HepG2 (cell line): Measurements from ENCODE around the gene SLCO2A1. TPM values are rescaled to one million over a fixed set of nuclear protein-coding genes. Genes with fewer than 3 reads are reported as not detected.

Experiments used
- ATAC-seq: fragments of 200-7000 bp; cut with Tn5 transposase; 3 replicates; pipeline ENCODE4 v1.9.1; 2020; ENCODE audit warnings: mild to moderate bottlenecking, moderate library complexity
- BruUV-seq: library from RNA; stranded (reverse); fragments of 400-500 nt; replicated peaks from 2 replicates; lab custom pipeline; 2021; lab: Mats Ljungman, UMichigan
- CTCF ChIA-PET: fragments of 300-600 bp; formaldehyde crosslinking; extraction: SDS; loops from one replicate; lab custom pipeline; 2021; ENCODE audit warnings: low total read pairs, inconsistent platforms, low intra/inter-chr PET ratio; lab: Yijun Ruan, JAX
- POLR2A ChIA-PET: fragments of 350-600 bp; sonication (Branson Sonifier 250); formaldehyde crosslinking; loops from one replicate; lab custom pipeline; 2020; ENCODE audit warnings: antibody characterized with exemption, inconsistent platforms; lab: Yijun Ruan, JAX
- DNase-seq: peaks from one replicate; pipeline ENCODE4 v3.0.0-alpha.2; 2015; ENCODE audit warnings: low spot score
- FAIRE-seq: peaks from 3 replicates; lab custom pipeline; 2011; peaks lifted over from hg19 to GRCh38; lab: Jason Lieb, UNC
- H2AFZ ChIP-seq: one replicate; pipeline ENCODE4 v1.6.1; 2011; ENCODE audit warnings: low read length, inconsistent platforms
- H3K27ac ChIP-seq: fragments of 300-600 bp; 3 replicates; pipeline ENCODE4 v1.8.0; 2011; ENCODE audit warnings: mixed run types, mild to moderate bottlenecking, mixed read lengths, low read length, inconsistent platforms; ENCODE audit not compliant: insufficient read depth; ENCODE audit errors: extremely low read length
- H3K27me3 ChIP-seq, 2 experiments: fragments of 200-600 bp in 1 of 2; 2 replicates in 1 of 2; 3 replicates in 1 of 2; pipeline versions ENCODE4 v1.6.0 to v1.8.0; 2011; ENCODE audit warnings: low read length in 2 of 2, mild to moderate bottlenecking in 2 of 2, moderate library complexity in 2 of 2, inconsistent platforms in 1 of 2; ENCODE audit not compliant: insufficient read depth in 2 of 2, control insufficient read depth in 1 of 2
- H3K36me3 ChIP-seq, 2 experiments: fragments of 200-600 bp in 1 of 2; replicated peaks in 1 of 2; 2 replicates in 1 of 2; 3 replicates in 1 of 2; pipeline versions ENCODE4 v1.5.1 to v1.8.0; 2011; ENCODE audit warnings: low read length in 2 of 2, inconsistent platforms in 1 of 2; ENCODE audit not compliant: insufficient read depth in 2 of 2, control insufficient read depth in 1 of 2
- H3K4me1 ChIP-seq: 2 replicates; pipeline ENCODE4 v1.5.1; 2012; ENCODE audit warnings: low read length, inconsistent platforms; ENCODE audit not compliant: insufficient read depth
- H3K4me2 ChIP-seq: 2 replicates; pipeline ENCODE4 v1.6.0; 2011; ENCODE audit warnings: low read depth, low read length, inconsistent platforms
- H3K4me3 ChIP-seq, 3 experiments: fragments of 200-600 bp in 1 of 3; sonication (generic), shearing (Covaris generic) in 1 of 3; replicated peaks in 1 of 3; 2 replicates each; pipeline ENCODE4 v1.5.1; 2011 to 2016; ENCODE audit warnings: low read length in 3 of 3, inconsistent platforms in 2 of 3, low read depth in 2 of 3, mild to moderate bottlenecking in 2 of 3, control low read depth in 1 of 3, mixed read lengths in 1 of 3; ENCODE audit not compliant: insufficient read depth in 1 of 3
- H3K79me2 ChIP-seq: one replicate; pipeline ENCODE4 v1.6.1; 2011; ENCODE audit warnings: low read length, inconsistent platforms; ENCODE audit not compliant: insufficient read depth
- H3K9ac ChIP-seq: 2 replicates; pipeline ENCODE4 v1.6.0; 2011; ENCODE audit warnings: mild to moderate bottlenecking, low read depth, low read length, inconsistent platforms; ENCODE audit not compliant: insufficient read depth
- H3K9me3 ChIP-seq: 2 replicates; pipeline ENCODE4 v1.5.1; 2012; ENCODE audit warnings: mild to moderate bottlenecking, low read length
- H4K20me1 ChIP-seq: 2 replicates; pipeline ENCODE4 v1.6.0; 2011; ENCODE audit warnings: inconsistent platforms, mild to moderate bottlenecking, low read length, moderate library complexity; ENCODE audit not compliant: insufficient read depth
- FOXA1 ChIP-seq, 2 experiments: fragments of 450-650 bp in 1 of 2; sonication (generic) in 1 of 2; formaldehyde crosslinking in 1 of 2; IDR thresholded peaks; 2 replicates each; pipeline versions ENCODE4 v1.4.0 to v1.6.1; 2016 to 2020; ENCODE audit warnings: missing genetic modification reagents in 1 of 2
- PCBP1 ChIP-seq: fragments of 200-400 bp; formaldehyde crosslinking; IDR thresholded peaks from 2 replicates; pipeline ENCODE4 v1.6.1; 2017; ENCODE audit warnings: mild to moderate bottlenecking, low read depth, low read length, borderline replicate concordance
- RFXANK ChIP-seq: IDR thresholded peaks from 2 replicates; pipeline ENCODE4 v1.6.1; 2016
- RNF2 ChIP-seq: fragments of 450-650 bp; conservative IDR thresholded peaks from 2 replicates; pipeline ENCODE4 v1.6.1; 2016; ENCODE audit warnings: low read depth
- SMC3 ChIP-seq: IDR thresholded peaks from 2 replicates; pipeline ENCODE4 v1.6.1; 2011; ENCODE audit warnings: low read length, improper control_type of control experiment
- TEAD2 ChIP-seq: sonication (generic); formaldehyde crosslinking; IDR thresholded peaks from 2 replicates; pipeline ENCODE4 v1.9.0; 2021; ENCODE audit warnings: missing genetic modification reagents
- ZNF33A ChIP-seq: sonication (generic); formaldehyde crosslinking; IDR thresholded peaks from 2 replicates; pipeline ENCODE4 v1.5.1; 2020; ENCODE audit warnings: missing genetic modification reagents, mild to moderate bottlenecking, moderate library complexity, borderline replicate concordance
- ZNF598 ChIP-seq: sonication (generic); formaldehyde crosslinking; IDR thresholded peaks from 2 replicates; pipeline ENCODE4 v1.5.1; 2020; ENCODE audit warnings: mild to moderate bottlenecking, missing genetic modification reagents, borderline replicate concordance
- WGBS: methylation state at CpG from one replicate; pipeline ENCODE4 v1.1.6; 2017; ENCODE audit warnings: low lambda C conversion rate; 5-methylcytosine and 5-hydroxymethylcytosine counted together
- in situ Hi-C: cut with HindIII; loops from 2 replicates; pipeline ENCODE4 v1.10.0; 2017; ENCODE audit warnings: low pct_unique_long_range_greater_than_20kb; ENCODE audit not compliant: extremely low pct_ligation_motif_present
- intact Hi-C: fragments of 100-400 bp; cut with micrococcal nuclease; formaldehyde crosslinking; loops from one replicate; pipeline ENCODE4 v1.10.0; 2022; ENCODE audit not compliant: unreplicated experiment
- polyA plus RNA-seq, 8 experiments: library from polyadenylated mRNA; depleted of rRNA in 3 of 8; stranded (reverse) in 7 of 8; unstranded in 1 of 8; fragments of >200 nt; fragmentation: Illumina TruSeq in 4 of 8; extraction: Trizol in 4 of 8; gene quantifications; 2 replicates each; pipeline versions ENCODE4 v1.2.1 to v1.2.3, GENCODE V29; 2011 to 2016; ENCODE audit warnings: low read depth in 4 of 8, missing spikeins in 1 of 8, mixed read lengths in 1 of 8; ENCODE audit not compliant: insufficient read depth in 1 of 8
- total RNA-seq, 5 experiments: library from RNA; depleted of rRNA; stranded (reverse); fragments of >200 nt; fragmentation: Illumina TruSeq; extraction: Trizol; gene quantifications; 2 replicates each; pipeline ENCODE4 v1.2.3, GENCODE V29; 2016; ENCODE audit warnings: low read depth in 1 of 5
- TF ChIP-seq, protein P1 (sequence below): sonication (generic); formaldehyde crosslinking; IDR thresholded peaks from 2 replicates; pipeline ENCODE4 v1.9.0; 2021; ENCODE audit warnings: missing genetic modification reagents, borderline replicate concordance
- TF ChIP-seq, protein P2 (sequence below): sonication (generic); formaldehyde crosslinking; IDR thresholded peaks from 2 replicates; pipeline ENCODE4 v1.4.0; 2020; ENCODE audit warnings: missing genetic modification reagents
- TF ChIP-seq, protein P3 (sequence below): sonication (generic); formaldehyde crosslinking; IDR thresholded peaks from 2 replicates; pipeline ENCODE4 v1.5.1; 2020; ENCODE audit warnings: missing genetic modification reagents, mild to moderate bottlenecking, borderline replicate concordance
- TF ChIP-seq, protein P4 (sequence below): sonication (generic); formaldehyde crosslinking; IDR thresholded peaks from 2 replicates; pipeline ENCODE4 v1.4.0; 2020; ENCODE audit warnings: mild to moderate bottlenecking, missing genetic modification reagents

SLCO2A1 gene
- total and polyA plus RNA-seq, 2 of the 13 experiments (the other 11 are each of a cell fraction or from before 2014, with no cell fraction given), result 0.04 TPM; not detected in 1

DNA sequence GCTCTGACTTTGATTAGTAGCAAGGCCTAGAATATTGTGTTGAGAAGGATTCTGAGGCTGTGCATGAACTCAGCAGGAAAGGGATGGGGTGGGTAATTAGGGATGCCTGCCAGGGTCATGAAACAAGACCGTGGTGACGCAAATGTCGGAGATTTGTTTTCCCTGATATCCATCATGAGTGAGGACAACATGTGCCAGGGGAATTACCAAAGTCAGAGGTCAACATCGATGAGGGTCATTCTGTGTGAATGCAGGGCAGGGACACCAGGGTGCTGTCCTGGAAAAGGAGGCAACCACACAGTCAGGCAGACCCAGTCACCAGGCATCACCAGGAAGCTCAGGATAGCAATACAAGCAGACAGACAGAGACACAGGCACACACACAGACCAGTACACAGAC lies 52.2 kb downstream of the SLCO2A1 start:
- Histone ChIP-seq H3K27ac (no peak overlapping the region), H3K4me1 (no peaks in the 10 kb centered on the region), H3K4me3 (no peak overlapping the region)
- DNase-seq, result no peak
- POLR2A ChIA-PET, result no interaction called here
- WGBS, result 8% methylated on average over 4 of the region's 4 CpGs
- TF ChIP-seq RNF2, result no peak
- no peak for TF ChIP-seq PCBP1
- TF ChIP-seq ZNF598, result no peak
- TF ChIP-seq RFXANK, result no peak
- TF ChIP-seq SMC3, result no peak
- TF ChIP-seq, protein P1, sequence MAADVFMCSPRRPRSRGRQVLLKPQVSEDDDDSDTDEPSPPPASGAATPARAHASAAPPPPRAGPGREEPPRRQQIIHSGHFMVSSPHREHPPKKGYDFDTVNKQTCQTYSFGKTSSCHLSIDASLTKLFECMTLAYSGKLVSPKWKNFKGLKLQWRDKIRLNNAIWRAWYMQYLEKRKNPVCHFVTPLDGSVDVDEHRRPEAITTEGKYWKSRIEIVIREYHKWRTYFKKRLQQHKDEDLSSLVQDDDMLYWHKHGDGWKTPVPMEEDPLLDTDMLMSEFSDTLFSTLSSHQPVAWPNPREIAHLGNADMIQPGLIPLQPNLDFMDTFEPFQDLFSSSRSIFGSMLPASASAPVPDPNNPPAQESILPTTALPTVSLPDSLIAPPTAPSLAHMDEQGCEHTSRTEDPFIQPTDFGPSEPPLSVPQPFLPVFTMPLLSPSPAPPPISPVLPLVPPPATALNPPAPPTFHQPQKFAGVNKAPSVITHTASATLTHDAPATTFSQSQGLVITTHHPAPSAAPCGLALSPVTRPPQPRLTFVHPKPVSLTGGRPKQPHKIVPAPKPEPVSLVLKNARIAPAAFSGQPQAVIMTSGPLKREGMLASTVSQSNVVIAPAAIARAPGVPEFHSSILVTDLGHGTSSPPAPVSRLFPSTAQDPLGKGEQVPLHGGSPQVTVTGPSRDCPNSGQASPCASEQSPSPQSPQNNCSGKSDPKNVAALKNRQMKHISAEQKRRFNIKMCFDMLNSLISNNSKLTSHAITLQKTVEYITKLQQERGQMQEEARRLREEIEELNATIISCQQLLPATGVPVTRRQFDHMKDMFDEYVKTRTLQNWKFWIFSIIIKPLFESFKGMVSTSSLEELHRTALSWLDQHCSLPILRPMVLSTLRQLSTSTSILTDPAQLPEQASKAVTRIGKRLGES (CRISPR knock-in tag), result no peak
- TF ChIP-seq TEAD2 (CRISPR knock-in tag), result no peak
- TF ChIP-seq, protein P2, sequence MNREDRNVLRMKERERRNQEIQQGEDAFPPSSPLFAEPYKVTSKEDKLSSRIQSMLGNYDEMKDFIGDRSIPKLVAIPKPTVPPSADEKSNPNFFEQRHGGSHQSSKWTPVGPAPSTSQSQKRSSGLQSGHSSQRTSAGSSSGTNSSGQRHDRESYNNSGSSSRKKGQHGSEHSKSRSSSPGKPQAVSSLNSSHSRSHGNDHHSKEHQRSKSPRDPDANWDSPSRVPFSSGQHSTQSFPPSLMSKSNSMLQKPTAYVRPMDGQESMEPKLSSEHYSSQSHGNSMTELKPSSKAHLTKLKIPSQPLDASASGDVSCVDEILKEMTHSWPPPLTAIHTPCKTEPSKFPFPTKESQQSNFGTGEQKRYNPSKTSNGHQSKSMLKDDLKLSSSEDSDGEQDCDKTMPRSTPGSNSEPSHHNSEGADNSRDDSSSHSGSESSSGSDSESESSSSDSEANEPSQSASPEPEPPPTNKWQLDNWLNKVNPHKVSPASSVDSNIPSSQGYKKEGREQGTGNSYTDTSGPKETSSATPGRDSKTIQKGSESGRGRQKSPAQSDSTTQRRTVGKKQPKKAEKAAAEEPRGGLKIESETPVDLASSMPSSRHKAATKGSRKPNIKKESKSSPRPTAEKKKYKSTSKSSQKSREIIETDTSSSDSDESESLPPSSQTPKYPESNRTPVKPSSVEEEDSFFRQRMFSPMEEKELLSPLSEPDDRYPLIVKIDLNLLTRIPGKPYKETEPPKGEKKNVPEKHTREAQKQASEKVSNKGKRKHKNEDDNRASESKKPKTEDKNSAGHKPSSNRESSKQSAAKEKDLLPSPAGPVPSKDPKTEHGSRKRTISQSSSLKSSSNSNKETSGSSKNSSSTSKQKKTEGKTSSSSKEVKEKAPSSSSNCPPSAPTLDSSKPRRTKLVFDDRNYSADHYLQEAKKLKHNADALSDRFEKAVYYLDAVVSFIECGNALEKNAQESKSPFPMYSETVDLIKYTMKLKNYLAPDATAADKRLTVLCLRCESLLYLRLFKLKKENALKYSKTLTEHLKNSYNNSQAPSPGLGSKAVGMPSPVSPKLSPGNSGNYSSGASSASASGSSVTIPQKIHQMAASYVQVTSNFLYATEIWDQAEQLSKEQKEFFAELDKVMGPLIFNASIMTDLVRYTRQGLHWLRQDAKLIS (CRISPR knock-in tag), result no peak
- TF ChIP-seq, protein P3, sequence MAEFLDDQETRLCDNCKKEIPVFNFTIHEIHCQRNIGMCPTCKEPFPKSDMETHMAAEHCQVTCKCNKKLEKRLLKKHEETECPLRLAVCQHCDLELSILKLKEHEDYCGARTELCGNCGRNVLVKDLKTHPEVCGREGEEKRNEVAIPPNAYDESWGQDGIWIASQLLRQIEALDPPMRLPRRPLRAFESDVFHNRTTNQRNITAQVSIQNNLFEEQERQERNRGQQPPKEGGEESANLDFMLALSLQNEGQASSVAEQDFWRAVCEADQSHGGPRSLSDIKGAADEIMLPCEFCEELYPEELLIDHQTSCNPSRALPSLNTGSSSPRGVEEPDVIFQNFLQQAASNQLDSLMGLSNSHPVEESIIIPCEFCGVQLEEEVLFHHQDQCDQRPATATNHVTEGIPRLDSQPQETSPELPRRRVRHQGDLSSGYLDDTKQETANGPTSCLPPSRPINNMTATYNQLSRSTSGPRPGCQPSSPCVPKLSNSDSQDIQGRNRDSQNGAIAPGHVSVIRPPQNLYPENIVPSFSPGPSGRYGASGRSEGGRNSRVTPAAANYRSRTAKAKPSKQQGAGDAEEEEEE (CRISPR knock-in tag), result no peak
- TF ChIP-seq, protein P4, sequence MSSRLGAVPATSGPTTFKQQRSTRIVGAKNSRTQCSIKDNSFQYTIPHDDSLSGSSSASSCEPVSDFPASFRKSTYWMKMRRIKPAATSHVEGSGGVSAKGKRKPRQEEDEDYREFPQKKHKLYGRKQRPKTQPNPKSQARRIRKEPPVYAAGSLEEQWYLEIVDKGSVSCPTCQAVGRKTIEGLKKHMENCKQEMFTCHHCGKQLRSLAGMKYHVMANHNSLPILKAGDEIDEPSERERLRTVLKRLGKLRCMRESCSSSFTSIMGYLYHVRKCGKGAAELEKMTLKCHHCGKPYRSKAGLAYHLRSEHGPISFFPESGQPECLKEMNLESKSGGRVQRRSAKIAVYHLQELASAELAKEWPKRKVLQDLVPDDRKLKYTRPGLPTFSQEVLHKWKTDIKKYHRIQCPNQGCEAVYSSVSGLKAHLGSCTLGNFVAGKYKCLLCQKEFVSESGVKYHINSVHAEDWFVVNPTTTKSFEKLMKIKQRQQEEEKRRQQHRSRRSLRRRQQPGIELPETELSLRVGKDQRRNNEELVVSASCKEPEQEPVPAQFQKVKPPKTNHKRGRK, result no peak
- no peak for TF ChIP-seq FOXA1 (IDR thresholded peaks at IDR 0.05)
- TF ChIP-seq FOXA1 (CRISPR knock-in tag; IDR thresholded peaks at IDR 0.05), result no peak
- no peak for TF ChIP-seq ZNF33A (CRISPR knock-in tag)
- TF ChIP-seq, all 625 proteins: peak for 0
- BruUV-seq, result no TSS peak
- no peaks in the 10 kb centered on the region for H3K36me3 ChIP-seq
- FAIRE-seq, result no peak
- H3K4me2 ChIP-seq, result no peak overlapping the region
- H2AFZ ChIP-seq, result no peak overlapping the region
- no peaks in the 10 kb centered on the region for H4K20me1 ChIP-seq
- no peaks in the 10 kb centered on the region for H3K9me3 ChIP-seq
- ATAC-seq, result no peak
- no peak overlapping the region for H3K9ac ChIP-seq
- no peaks in the 10 kb centered on the region for H3K79me2 ChIP-seq
- CTCF ChIA-PET, result no interaction called here
- intact Hi-C loops, result no loop called here
- in situ Hi-C loops, result no loop called here
- peaks cover 0 to 15% of the 10 kb centered on the region in 2 experiments; a peak in 3 of 5 replicates for H3K27me3 ChIP-seq
